GM10266 (cell line): ENCODE results near the gene CEP76.

Source experiments
- DNase-seq: peaks from one replicate; pipeline ENCODE4 v3.0.0; 2012; ENCODE audit errors: extremely low spot score
- TF ChIP-seq, protein P1 (sequence below): IDR thresholded peaks from 2 replicates; pipeline ENCODE4 v1.5.1; 2012; ENCODE audit warnings: mild to moderate bottlenecking, low read depth; ENCODE audit not compliant: control insufficient read depth, insufficient read depth; ENCODE audit errors: missing control alignments

Gene CEP76

DNA sequence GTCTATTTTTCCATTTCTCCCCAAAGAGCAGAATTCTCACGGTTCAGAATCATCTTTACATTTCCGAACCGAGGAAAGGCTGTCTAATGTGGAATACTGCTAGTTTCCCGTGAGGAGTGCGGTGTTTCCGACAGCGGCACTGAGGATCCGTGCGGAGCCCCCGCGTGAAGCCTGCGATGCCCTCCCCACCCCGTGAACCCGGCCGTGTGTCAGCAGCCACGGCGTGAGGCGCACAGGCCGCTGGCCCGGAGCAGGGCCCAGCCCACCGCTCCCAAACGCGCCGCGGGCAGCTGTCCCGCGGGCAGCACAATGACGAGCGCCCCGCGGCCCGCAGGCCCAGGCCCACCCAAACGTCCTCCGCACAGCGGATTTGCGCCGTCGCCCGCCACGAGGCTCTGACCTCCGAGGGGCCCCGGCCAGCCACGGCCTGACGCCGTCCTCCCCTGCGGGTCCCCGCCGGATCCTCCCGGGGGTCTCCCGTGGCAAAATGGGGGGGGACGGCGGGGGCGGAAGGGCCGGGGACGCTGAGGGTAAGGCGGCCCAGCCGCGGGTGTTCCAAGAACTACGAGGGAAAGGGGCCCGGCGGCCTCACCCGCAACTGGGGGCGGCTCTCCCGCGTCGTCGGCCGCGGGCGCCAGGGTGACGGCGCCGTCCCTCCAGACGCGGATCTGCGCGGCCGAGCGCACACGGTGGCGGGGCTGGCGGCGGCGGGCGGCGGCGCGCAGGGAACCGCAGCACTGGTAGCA, 45.4 kb downstream of the CEP76 start:
- peak; percentile 34 for DNase-seq
- TF ChIP-seq, protein P1, sequence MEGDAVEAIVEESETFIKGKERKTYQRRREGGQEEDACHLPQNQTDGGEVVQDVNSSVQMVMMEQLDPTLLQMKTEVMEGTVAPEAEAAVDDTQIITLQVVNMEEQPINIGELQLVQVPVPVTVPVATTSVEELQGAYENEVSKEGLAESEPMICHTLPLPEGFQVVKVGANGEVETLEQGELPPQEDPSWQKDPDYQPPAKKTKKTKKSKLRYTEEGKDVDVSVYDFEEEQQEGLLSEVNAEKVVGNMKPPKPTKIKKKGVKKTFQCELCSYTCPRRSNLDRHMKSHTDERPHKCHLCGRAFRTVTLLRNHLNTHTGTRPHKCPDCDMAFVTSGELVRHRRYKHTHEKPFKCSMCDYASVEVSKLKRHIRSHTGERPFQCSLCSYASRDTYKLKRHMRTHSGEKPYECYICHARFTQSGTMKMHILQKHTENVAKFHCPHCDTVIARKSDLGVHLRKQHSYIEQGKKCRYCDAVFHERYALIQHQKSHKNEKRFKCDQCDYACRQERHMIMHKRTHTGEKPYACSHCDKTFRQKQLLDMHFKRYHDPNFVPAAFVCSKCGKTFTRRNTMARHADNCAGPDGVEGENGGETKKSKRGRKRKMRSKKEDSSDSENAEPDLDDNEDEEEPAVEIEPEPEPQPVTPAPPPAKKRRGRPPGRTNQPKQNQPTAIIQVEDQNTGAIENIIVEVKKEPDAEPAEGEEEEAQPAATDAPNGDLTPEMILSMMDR: no peak

DNA sequence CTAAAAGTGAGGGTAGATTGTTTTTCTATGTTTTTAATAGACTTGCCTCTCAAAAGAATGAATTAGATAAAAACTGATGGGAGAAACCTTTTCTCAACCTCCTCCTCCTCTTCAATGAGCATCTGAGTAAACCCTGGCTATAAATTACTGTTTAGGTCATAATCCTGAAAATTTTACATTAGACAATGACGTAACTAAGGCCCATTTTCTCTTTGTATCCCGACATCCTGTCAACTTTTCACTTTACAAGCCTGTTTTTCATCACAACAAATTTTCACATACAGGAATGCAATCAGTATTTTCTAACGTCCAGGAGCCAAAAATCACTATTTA, 46.0 kb downstream of the CEP76 start:
- no peak for DNase-seq
- TF ChIP-seq, protein P1: no peak

DNA sequence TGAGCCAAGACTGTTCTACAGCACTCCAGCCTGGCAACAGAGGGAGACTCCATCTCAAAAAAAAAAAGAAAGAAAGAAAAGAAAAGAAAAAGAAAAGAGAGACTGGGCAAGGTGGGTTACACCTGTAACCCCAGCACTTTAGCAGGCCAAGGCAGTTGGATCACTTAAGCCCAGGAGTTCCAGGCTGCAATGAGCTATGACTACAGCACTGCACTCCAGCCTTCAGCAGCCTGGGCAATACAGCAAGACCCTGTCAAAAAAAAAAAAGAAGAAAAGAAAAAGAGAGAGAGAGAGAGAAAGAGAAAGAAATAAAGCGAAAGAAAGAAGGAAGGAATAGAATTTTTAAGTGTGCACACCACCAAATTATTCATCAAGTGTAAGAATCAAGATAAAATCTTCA, 47.6 kb downstream of the CEP76 start:
- DNase-seq: no peak
- TF ChIP-seq, protein P1: no peak

DNA sequence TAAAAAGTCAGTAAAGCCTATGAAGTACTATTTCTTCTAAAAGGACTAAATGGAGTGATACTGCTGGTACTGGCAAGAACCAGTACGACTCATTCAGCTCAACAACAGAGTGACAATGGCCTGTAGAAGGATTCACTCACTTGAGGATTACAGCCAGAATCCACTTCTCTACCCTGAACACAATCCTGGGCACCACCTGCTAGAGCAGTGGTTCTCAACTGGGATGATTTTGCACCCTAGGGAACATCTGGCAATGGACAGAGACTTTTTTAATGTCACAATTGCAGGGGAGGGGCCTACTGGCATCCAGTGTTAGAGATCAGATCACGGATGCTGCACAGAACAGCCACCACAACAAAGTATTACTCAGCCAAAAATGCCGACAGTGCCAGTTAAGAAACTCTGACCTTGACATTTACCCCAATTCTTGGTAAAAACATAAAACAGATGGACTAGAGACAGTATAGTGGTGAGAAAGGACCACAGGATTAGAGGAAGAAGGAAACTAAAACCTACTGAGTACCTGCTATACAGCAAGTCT, 49.6 kb downstream of the CEP76 start:
- no peak for DNase-seq

DNA sequence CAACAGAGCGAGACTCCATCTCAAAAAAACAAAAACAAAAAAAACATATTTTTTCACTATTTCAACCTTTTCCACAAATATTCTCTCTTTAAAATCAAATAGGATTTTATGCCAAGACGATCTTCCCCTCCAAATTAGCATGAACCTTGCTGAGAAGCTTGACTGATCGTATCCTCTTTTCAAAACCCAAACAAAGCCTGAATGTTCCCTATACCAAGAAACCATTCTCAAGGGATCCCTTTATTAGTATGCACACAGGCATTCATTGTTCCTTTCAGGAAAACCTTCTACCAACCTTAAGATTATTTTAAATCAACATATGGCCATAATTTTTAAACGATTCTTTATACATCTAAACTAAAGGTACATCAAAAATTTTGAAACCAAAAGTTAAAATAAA, 50.9 kb downstream of the CEP76 start:
- no peak for DNase-seq
- TF ChIP-seq, protein P1: no peak

More for the DNA sequence above, 49.6 kb downstream of the CEP76 start:
- TF ChIP-seq, protein P1: no peak

DNA sequence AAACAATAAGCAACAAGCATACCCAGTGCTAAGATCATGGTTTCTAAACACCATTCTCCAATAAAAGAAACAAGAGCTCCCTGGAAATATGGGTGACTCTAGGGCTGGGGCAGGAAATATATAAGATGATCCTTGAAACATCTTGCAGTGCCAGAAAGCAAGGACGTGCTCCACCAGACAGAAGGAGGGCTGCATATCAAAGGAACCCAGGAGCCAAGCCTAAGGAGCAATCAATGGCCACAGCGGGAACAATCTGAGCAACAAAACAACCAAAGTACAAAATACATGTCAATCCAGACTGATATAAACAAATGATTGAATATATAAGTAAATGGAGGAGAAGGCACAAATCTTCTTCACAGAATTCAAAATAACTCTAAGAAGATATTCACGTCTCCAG, 54.8 kb downstream of the CEP76 start:
- TF ChIP-seq, protein P1: no peak
- DNase-seq: no peak

DNA sequence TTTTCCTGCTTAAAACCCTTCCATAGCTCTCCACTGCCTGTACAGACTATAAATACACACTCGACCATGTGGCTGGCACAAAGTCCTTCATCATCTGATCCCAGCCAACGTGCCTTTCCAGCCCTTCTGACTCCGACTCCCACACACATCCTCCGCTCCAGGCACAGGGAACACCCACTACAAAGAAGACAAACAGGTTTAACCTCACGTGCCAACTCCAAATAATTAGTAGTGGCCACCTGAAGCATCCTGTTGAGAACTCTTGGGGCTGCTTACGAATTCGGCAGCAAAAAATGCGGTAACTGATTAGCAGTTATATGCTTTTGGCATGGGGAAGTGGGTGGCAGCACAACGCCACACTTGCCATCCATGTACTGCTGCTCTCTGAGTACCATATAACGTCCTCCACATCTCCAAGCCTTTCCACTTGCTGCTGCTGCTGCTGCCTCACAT, 56.7 kb downstream of the CEP76 start:
- no peak for DNase-seq
- TF ChIP-seq, protein P1: no peak
